ENCODE results near the gene IGLL5.
"Not testable (repeated sequence)": the region's sequence is repeated elsewhere in the genome, so short reads cannot be mapped to it uniquely, and the experiment has no call there.

Gene IGLL5

DNA sequence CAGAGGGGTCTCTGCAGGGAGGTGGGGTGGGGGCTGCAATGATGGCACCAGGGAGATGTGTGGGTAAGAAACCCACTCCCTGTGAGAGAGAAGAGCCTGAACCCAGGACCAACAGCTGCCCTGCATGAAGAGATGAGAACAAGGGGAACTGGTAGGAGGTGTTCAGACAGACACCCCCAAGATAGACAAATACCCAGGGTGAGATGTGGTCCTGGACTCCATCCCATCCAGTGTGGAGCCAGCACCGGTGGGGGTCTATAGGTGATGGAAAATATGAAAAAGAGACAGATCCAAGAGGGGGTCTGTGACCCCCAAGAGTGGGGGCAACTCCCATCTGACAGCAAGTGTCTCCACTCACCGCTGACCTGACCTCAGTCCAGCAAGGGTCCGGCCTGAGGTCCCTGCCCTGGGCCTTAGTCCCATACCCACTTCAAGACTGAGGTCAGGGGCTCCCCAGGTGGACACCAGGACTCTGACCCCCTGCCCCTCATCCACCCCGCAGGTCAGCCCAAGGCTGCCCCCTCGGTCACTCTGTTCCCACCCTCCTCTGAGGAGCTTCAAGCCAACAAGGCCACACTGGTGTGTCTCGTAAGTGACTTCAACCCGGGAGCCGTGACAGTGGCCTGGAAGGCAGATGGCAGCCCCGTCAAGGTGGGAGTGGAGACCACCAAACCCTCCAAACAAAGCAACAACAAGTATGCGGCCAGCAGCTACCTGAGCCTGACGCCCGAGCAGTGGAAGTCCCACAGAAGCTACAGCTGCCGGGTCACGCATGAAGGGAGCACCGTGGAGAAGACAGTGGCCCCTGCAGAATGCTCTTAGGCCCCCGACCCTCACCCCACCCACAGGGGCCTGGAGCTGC, 34.7 kb downstream of the IGLL5 start:
- not testable (repeated sequence) for H3K4me3 ChIP-seq, H3K27ac ChIP-seq

- H3K4me3 ChIP-seq: no peak overlapping the region
- no peak overlapping the region for H3K27ac ChIP-seq
Observed at GRCh38 chr22:22922954-22923319, 35.3 kb downstream of the IGLL5 start.

DNA sequence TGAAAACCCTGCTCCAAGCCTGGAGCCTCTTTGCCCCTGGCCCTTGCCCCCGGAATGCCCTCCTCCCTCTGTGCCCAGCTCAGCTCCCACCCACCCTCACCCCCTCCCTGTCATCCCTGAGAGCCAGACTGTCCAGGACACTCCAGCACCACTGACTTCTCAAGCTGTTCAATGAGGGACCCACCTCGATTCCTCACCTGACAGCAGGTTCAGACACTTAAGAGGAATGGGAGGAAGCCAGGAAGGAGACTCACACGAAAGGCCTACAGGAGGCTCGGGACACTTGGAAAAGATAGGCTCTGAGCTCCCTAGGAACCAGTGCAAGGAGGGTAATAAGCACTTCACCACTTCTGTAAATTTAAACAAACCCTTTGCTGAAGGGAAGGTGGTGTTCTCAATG, 35.8 kb downstream of the IGLL5 start:
- no peak overlapping the region for H3K27ac ChIP-seq

DNA sequence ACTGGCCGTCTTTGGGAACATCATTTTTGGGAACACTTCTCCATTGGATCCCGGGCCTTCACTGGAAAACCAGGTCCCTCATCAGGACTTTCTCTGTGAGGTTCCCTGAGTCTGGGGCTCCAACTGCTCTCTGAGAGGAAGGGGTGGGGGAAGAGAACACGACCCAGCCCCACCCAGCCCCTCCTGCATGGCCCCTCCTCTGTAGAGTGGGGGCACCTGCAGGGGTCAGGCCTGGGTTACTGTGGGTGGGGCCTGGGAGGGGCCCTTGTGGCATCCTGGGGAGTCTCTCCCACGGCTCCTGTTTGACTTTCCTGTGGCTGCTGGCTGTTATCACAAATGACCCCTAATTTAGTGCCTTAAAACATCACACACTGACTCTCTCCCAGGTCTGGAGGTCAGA, 36.3 kb downstream of the IGLL5 start:
- no peak overlapping the region for H3K4me3 ChIP-seq

More for the DNA sequence above, 35.8 kb downstream of the IGLL5 start:
- no peak overlapping the region for H3K4me3 ChIP-seq

DNA sequence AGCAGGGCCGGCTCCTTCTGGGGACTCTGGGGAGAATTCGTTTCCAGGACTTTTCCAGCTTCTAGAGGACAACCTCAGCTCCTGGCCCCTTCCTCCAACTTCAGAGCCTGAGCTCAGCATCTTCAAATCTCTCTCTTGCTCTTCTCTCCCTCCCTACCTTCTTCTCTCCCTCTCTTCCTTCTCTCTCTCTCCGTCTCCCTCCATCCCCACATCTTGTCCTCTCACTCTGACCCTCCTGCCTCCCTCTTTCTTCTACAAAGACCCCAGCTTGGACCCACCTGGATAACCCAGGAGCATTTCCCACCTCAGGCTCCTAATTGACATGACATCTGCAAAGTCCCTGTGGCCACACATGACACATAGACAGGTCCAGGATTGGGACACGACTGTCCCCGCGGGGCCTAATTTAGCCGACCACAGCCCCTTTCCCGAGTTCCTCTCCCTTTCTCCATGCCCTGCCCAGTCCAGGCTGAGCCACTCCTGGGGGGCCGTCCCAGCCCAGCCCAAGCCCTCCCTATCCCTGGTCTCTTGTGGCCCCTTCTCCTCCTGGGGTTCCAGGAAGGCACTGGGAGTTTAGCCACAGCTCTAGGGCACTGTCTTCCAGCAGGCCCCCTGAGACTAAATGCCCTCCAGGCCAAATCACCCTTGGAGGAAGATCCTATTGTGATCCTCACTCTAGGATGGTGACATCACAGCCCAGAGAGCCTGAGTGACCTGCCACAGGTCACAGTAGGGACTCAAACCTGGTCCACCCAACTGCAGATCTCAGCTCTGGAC, 36.9 kb downstream of the IGLL5 start:
- Histone ChIP-seq H3K27ac (no peak overlapping the region), H3K4me3 (no peak overlapping the region)

More for the DNA sequence above, 36.3 kb downstream of the IGLL5 start:
- no peak overlapping the region for H3K27ac ChIP-seq

GRCh38 chr22:22925146-22925804, 37.7 kb downstream of the IGLL5 start:
- no peak overlapping the region for H3K27ac ChIP-seq
- no peak overlapping the region for H3K4me3 ChIP-seq

GRCh38 chr22:22925805-22926369, 38.3 kb downstream of the IGLL5 start:
- no peak overlapping the region for H3K27ac ChIP-seq
- H3K4me3 ChIP-seq: no peak overlapping the region

GRCh38 chr22:22926370-22927195, 39.0 kb downstream of the IGLL5 start:
- Histone ChIP-seq H3K27ac (no peak overlapping the region), H3K4me3 (no peak overlapping the region)

- no peak overlapping the region for H3K4me3 ChIP-seq
Observed at GRCh38 chr22:22927196-22927887, 39.7 kb downstream of the IGLL5 start.

DNA sequence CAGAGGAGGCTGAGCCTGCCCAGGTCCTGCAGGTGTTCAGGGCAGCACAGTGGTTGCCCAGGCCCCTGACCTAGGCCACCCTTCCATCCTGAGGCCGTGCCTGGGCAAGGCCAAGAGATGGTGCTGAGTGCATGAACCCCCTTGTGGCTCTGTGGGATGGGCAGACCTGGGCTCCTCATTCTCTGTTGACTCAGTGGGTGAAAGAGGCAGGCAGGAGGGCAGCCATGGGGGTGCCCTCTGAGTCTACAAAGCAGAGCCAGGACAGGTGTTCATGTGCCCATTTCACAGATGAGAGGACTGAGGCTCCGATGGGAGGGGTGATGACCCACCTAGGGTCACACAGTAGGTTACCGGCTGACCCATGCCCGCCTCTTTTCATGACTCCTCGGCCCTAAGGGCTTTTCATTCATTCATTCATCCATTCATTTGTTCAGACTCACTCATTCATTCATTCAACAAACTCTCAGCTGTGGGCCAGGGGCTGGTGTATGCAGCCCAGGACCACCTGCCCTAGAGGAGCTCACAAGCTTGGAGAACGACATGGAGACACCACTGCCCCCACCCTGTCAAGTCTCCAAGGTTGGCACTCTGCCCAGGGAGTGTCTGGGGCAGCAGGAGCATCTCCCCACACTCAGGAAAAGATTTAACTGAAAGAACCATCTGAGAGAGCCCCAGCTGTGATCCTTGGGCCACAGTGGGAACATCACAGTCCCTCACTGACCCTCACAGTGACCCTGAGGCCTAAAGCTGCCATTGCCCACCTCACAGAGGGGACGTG, 40.5 kb downstream of the IGLL5 start:
- Histone ChIP-seq H3K27ac (peak overlapping the region in 1 of 21 experiments; percentile 23), H3K4me3 (no peak overlapping the region)

More at GRCh38 chr22:22927196-22927887, 39.7 kb downstream of the IGLL5 start:
- no peak overlapping the region for H3K27ac ChIP-seq

DNA sequence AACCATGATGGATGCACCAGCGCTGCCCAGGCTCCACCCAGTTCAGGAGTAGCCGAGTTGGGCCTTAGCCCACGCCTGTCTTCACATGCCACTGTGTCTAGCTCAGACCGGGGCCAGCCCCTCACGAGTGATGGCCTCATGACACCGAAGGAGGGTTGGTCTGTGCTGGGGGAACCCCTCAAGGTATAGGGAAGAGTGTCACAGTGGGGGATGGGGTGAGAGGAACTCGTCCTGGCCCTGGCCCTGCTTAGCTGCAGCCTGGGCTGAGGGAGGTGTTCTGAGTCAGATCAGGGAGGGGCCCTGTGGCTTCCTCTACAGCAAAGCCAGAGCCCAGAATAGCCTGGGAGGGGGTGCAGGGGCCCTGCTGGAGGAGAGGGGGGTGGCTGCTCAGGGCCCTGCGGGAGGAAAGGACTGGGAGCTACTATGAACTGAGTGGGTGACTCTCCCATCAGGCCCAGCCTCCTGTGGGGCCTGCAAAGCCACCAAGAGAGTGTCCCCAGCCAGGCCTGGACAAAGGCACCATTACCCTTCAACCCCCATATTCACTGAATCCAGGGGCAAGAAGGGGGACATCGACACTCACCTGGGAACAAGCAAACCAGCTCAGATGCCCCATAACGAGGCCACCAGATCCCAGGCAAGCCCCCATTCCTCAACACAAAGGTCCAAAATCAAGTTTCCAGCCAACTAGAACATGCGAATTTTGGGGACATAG, 41.2 kb downstream of the IGLL5 start:
- peak overlapping the region in 2 of 21 experiments; percentile 29 to 41 for H3K27ac ChIP-seq
- no peak overlapping the region for H3K4me3 ChIP-seq

GRCh38 chr22:22929381-22930221, 42.0 kb downstream of the IGLL5 start:
- Histone ChIP-seq H3K4me3 (no peak overlapping the region), H3K27ac (peak overlapping the region in 1 of 21 experiments; percentile 23)

DNA sequence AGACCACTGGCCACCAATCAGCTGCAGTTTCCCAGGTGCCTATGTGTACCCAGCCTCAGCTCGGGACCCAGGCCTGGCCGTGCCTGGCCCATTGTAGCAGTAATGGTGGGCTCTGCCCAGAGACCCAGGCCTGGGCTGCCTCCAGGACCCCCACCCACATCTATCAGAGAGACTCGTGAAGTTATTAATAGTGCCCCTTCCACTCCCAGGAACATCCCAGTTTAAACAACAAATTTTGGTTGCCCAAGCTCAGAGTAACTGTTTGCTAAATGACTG, 42.5 kb downstream of the IGLL5 start:
- Histone ChIP-seq H3K27ac (peak overlapping the region in 1 of 21 experiments; percentile 23), H3K4me3 (no peak overlapping the region)

GRCh38 chr22:22930571-22931556, 43.2 kb downstream of the IGLL5 start:
- H3K27ac ChIP-seq: peak overlapping the region in 1 of 21 experiments; percentile 23
- no peak overlapping the region for H3K4me3 ChIP-seq

GRCh38 chr22:22931557-22932270, 44.1 kb downstream of the IGLL5 start:
- Histone ChIP-seq H3K4me3 (no peak overlapping the region), H3K27ac (peak overlapping the region in 1 of 21 experiments; percentile 52)
